Mesothelial cell of epicardium (in vitro differentiated cells): ENCODE results near the gene SND1. TPM values are rescaled to one million over a fixed set of nuclear protein-coding genes. Genes with fewer than 3 reads are reported as not detected.

ENCODE experiments used
- DNase-seq, 2 experiments: peaks; one replicate each; pipeline ENCODE4 v3.0.0; 2021; ENCODE audit warnings: low spot score in 2 of 2; ENCODE audit not compliant: unreplicated experiment in 2 of 2
- H3K27ac Mint-ChIP-seq: 2 replicates; pipeline ENCODE4 v1.8.0; 2021; ENCODE audit warnings: mixed read lengths
- H3K27me3 Mint-ChIP-seq: 2 replicates; pipeline ENCODE4 v1.8.0; 2021; ENCODE audit warnings: low read depth, mixed read lengths
- H3K36me3 Mint-ChIP-seq: 2 replicates; pipeline ENCODE4 v1.8.0; 2021; ENCODE audit warnings: mixed read lengths
- H3K4me1 Mint-ChIP-seq: 2 replicates; pipeline ENCODE4 v1.8.0; 2021; ENCODE audit warnings: mixed read lengths
- H3K4me3 Mint-ChIP-seq: 2 replicates; pipeline ENCODE4 v1.8.0; 2021; ENCODE audit warnings: mild to moderate bottlenecking, moderate library complexity, mixed read lengths
- H3K9me3 Mint-ChIP-seq: 2 replicates; pipeline ENCODE4 v1.8.0; 2021; ENCODE audit warnings: mixed read lengths
- total RNA-seq: library from RNA; stranded (reverse); gene quantifications from 3 replicates; pipeline ENCODE4 v1.2.1, GENCODE V29; 2021
- TF ChIP-seq, protein P1 (sequence below): fragments of 200-600 bp; sonication (generic); IDR thresholded peaks from one replicate; pipeline ENCODE4 v1.5.0; 2021; ENCODE audit warnings: antibody characterized with exemption; ENCODE audit not compliant: unreplicated experiment

Gene SND1
- total RNA-seq, 1 donor from 2014 or later = 211 TPM

DNA sequence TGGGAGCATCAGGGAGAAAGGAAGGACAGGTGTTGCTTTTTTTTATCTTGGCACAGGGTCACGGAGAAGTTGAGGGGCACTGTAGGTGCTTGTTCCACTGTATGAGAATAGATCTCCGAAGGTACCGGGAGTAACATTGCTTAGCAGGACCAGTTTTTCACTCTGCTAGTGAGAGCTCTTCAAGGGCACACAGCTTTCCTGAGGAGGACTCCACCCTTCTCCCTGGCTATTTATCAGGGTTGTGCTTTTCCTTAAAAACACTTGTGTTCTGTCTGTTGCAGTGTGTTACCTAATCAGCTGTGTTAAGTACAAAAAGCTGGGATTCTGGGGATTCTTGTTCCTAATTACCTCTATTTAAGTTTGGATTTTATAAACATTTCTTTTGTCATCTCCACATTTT is 160.5 kb downstream of the SND1 start:
- Mint-ChIP-seq H3K4me3 (no peak overlapping the region), H3K9me3 (no peaks in the 10 kb centered on the region), H3K27ac (peak overlapping the region; percentile 22), H3K27me3 (no peaks in the 10 kb centered on the region), H3K4me1 (peaks cover 31% of the 10 kb centered on the region), H3K36me3 (peaks cover 6% of the 10 kb centered on the region)
- no peak for DNase-seq
- TF ChIP-seq, protein P1, sequence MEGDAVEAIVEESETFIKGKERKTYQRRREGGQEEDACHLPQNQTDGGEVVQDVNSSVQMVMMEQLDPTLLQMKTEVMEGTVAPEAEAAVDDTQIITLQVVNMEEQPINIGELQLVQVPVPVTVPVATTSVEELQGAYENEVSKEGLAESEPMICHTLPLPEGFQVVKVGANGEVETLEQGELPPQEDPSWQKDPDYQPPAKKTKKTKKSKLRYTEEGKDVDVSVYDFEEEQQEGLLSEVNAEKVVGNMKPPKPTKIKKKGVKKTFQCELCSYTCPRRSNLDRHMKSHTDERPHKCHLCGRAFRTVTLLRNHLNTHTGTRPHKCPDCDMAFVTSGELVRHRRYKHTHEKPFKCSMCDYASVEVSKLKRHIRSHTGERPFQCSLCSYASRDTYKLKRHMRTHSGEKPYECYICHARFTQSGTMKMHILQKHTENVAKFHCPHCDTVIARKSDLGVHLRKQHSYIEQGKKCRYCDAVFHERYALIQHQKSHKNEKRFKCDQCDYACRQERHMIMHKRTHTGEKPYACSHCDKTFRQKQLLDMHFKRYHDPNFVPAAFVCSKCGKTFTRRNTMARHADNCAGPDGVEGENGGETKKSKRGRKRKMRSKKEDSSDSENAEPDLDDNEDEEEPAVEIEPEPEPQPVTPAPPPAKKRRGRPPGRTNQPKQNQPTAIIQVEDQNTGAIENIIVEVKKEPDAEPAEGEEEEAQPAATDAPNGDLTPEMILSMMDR = no peak

DNA sequence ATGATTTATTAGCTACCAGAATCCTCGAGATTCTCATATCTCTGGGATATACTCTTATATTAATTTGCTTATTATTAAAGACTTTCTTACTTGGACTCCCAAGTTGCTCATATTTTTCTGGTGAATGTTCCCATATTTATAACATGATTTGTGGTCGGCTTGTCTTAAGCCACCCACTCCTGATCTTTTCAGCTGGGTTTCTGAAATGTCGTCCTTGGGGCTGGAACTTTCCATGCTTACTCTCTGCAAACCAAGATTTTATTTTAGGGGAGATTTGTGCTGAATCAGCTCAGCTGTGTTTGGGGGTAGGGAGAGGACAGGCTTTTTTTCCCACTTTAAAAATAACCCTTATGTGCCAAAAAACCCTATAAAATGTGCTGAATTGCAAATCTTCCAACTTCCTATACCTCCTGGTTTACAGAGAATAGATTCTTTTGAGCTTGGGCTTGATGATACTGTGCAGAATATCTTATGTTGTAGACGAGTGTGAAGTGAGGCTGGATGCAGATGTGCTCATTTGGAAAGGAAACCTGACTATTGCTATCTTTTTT is 162.1 kb downstream of the SND1 start:
- Mint-ChIP-seq H3K36me3 (peaks cover 2% of the 10 kb centered on the region), H3K4me1 (peaks cover 30% of the 10 kb centered on the region), H3K4me3 (no peak overlapping the region), H3K27ac (no peak overlapping the region), H3K27me3 (no peaks in the 10 kb centered on the region), H3K9me3 (no peaks in the 10 kb centered on the region)
- TF ChIP-seq, protein P1 = no peak
- DNase-seq = no peak

DNA sequence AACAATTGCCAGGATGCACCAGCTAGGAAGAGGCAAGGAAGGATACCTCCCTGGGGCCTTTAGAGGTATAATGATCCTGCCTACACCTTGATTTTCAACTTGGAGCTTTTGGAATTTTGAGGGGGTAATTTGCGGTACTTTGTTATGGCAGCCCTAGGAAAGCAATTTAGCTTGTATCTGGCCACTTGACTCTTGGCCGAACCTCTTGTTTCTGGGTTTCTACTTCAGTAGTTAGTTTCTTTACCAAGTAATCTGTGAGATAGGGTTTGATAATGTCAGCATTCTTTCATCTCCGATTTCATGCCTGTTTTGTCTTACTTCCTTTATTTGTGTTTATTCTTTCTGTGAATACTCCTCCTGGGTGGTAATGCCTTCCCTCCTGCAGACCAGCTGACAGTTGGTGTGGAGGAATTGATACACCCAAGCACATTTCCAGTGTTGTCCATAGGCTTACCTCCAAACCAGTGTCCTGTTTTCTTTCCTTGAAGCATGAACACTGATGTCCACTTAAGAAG is 163.7 kb downstream of the SND1 start:
- no peaks in the 10 kb centered on the region for H3K36me3 Mint-ChIP-seq
- peaks cover 43% of the 10 kb centered on the region for H3K4me1 Mint-ChIP-seq
- H3K27ac Mint-ChIP-seq = no peak overlapping the region
- no peak for DNase-seq
- no peaks in the 10 kb centered on the region for H3K9me3 Mint-ChIP-seq
- TF ChIP-seq, protein P1 = no peak
- H3K27me3 Mint-ChIP-seq = no peaks in the 10 kb centered on the region
- H3K4me3 Mint-ChIP-seq = no peak overlapping the region

DNA sequence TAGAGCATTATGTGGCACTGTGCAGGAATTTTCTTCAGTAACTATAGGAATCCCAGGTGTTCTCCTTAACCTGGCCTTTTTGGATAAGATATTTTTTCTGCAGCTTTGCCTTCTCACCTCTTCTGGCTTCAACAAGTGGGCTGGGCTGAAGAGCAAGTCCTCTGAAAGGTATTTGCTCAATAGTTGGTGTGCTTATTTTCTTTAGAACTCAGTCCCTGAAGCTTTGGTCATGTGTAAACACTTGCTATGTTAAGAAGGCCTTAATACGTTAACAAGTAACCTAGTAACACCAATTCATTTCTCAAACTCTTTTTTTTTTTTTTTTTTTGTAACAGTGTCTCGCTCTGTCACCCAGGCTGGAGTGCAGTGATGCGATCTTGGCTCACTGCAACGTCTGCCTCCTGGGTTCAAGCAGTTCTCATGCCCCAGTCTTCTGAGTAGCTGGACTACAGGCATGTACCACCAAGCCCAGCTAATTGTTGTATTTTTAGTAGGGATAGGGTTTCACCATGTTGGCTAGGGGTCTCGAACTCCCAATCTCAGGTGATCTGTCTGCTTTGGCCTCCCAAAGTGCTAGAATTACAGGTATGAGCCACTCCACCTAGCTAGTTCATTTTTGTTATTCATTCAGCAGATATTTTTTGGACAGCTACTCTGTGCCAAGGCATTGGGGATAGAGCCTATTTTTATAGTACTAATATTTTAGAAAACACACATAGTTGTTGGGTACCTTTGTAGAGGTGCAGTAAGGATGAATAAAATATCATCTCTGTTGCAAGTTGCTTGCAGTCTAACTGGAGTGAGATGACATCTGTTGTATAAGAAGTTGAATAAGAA is 164.6 kb downstream of the SND1 start:
- no peak overlapping the region for H3K4me3 Mint-ChIP-seq
- no peaks in the 10 kb centered on the region for H3K36me3 Mint-ChIP-seq
- no peaks in the 10 kb centered on the region for H3K27me3 Mint-ChIP-seq
- H3K27ac Mint-ChIP-seq = no peak overlapping the region
- H3K9me3 Mint-ChIP-seq = no peaks in the 10 kb centered on the region
- TF ChIP-seq, protein P1 = no peak
- DNase-seq = no peak
- H3K4me1 Mint-ChIP-seq = peaks cover 44% of the 10 kb centered on the region

DNA sequence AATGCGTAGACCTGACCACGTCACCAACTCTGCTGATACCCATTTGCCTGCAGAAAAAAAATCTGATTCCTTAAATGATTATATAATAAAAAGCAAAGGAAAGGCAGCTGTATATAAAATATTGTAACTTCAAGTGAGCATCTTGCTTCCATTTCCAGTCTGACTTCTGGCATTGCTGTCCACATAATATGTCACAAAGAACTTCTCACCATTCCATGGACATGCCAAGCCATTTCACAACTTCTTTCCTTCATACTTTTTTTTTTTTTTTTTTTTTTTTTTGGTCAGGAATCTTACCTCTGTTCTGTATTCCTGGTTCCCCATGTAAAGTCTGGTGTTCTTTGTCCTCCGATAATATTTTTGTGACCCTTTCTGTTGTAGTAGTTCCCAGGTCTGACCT is 165.5 kb downstream of the SND1 start:
- TF ChIP-seq, protein P1 = no peak
- Mint-ChIP-seq H3K27ac (no peak overlapping the region), H3K36me3 (no peaks in the 10 kb centered on the region), H3K27me3 (no peaks in the 10 kb centered on the region), H3K9me3 (no peaks in the 10 kb centered on the region), H3K4me1 (peaks cover 37% of the 10 kb centered on the region), H3K4me3 (no peak overlapping the region)
- no peak for DNase-seq
